LNCAP (cell line): Measurements from ENCODE around the gene CA14.

Source experiments
- TF ChIP-seq, protein P1 (sequence below): fragments of 450-650 bp; IDR thresholded peaks from 2 replicates; pipeline ENCODE4 v1.5.1; 2017; ENCODE audit warnings: mild to moderate bottlenecking

Gene CA14

DNA sequence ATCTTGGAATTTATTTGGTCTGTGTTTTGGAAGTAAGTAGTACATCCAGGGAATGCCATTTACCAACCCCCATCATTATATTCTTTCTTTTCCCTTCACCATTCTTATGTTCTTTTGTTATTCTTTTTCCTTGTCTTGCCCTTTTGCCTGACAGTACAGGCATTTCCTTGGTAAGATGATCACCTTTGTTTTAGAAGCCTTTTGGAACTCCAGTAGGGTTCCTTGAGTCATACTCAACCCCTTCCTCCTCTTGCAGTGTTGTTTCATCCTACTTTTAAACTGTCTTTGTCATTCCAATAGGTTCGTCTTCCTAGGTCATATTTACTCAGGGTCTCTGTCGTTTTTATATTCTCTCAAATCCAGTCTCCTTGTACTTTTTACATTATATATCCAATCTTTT, 45.3 kb downstream of the CA14 start:
- TF ChIP-seq, protein P1, sequence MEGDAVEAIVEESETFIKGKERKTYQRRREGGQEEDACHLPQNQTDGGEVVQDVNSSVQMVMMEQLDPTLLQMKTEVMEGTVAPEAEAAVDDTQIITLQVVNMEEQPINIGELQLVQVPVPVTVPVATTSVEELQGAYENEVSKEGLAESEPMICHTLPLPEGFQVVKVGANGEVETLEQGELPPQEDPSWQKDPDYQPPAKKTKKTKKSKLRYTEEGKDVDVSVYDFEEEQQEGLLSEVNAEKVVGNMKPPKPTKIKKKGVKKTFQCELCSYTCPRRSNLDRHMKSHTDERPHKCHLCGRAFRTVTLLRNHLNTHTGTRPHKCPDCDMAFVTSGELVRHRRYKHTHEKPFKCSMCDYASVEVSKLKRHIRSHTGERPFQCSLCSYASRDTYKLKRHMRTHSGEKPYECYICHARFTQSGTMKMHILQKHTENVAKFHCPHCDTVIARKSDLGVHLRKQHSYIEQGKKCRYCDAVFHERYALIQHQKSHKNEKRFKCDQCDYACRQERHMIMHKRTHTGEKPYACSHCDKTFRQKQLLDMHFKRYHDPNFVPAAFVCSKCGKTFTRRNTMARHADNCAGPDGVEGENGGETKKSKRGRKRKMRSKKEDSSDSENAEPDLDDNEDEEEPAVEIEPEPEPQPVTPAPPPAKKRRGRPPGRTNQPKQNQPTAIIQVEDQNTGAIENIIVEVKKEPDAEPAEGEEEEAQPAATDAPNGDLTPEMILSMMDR, result no peak

DNA sequence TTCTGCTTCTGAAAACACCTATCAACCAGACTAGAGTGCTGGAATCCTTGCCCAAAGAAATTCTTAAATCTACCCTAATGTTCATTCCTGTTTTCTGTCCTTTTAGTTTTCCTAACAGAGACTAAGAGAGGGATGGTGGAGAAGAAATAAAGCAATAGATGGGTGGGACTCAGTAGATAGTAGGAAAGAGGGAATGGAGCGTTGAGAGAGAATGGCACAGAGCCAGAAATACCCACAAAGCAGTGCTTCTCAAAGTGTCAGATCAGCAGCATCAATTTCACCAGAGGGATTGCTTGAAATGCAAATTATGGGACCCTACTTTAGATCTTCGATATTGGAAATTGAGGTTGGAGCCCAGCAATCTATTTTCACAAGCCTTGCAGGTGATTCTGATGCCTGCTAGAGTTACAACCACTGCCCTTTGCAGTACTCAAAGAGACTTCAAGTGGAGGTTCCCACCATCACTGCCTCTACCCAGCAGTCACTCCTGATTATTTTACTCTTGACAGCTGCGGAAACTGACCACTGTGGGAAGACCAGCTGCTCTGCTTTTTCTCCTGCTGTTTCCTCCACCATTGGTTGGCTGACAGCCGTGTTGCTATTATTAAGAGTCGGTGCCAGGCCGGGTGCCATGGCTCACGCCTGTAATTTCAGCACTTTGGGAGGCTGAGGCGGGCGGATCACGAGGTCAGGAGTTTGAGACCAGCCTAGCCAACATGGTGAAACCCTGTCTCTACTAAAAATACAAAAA, 52.4 kb downstream of the CA14 start:
- TF ChIP-seq, protein P1, result no peak

DNA sequence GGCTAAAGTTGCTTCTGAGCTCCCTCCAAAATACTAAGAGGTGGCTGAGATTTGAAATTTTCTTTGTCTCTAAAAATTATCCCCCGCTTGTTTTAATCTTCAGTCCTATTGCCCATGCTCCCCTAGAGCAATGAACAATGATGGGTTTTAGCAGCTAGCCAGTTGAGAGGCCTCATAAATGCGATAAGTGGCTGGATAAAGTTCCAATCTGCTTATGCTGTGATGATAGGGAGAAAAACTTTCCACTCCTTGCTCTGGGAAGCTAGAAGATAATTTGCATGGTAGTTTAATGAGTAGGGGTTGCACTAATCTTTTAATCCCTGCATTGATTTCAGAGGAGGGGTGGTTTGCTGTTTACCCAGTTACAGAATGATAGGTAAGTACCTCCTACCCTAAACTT, 54.2 kb downstream of the CA14 start:
- TF ChIP-seq, protein P1, result no peak
